MCF 10A (cell line): ENCODE data around the gene EHD2. TPM values are rescaled to one million over a fixed set of nuclear protein-coding genes. Genes with fewer than 3 reads are reported as not detected.

Experiments used
- BruUV-seq: library from RNA; stranded (reverse); fragments of 400-500 nt; replicated peaks from 2 replicates; lab custom pipeline; 2021; lab: Mats Ljungman, UMichigan
- CTCF ChIA-PET: fragments of 300-600 bp; sonication (Branson Sonifier 250); formaldehyde crosslinking; extraction: SDS; loops from one replicate; lab custom pipeline; 2021; ENCODE audit warnings: antibody characterized with exemption, inconsistent platforms; lab: Yijun Ruan, JAX
- POLR2A ChIA-PET: fragments of 300-600, 350-650 bp; sonication (Branson Sonifier 250); formaldehyde crosslinking; extraction: SDS; loops from one replicate; lab custom pipeline; 2020; ENCODE audit warnings: antibody characterized with exemption, inconsistent platforms; lab: Yijun Ruan, JAX
- DNase-seq: peaks from one replicate; pipeline ENCODE4 v3.0.0-alpha.2; 2018; ENCODE audit not compliant: unreplicated experiment
- H3K27ac Mint-ChIP-seq: one replicate; pipeline ENCODE4 v1.8.0; 2022; ENCODE audit warnings: mild to moderate bottlenecking, low read depth, mixed read lengths; ENCODE audit not compliant: unreplicated experiment
- H3K27me3 Mint-ChIP-seq: one replicate; pipeline ENCODE4 v1.8.0; 2022; ENCODE audit warnings: mixed read lengths; ENCODE audit not compliant: insufficient read depth, unreplicated experiment
- H3K36me3 Mint-ChIP-seq: one replicate; pipeline ENCODE4 v1.8.0; 2022; ENCODE audit warnings: mild to moderate bottlenecking, moderate library complexity, mixed read lengths; ENCODE audit not compliant: insufficient read depth, unreplicated experiment
- H3K4me1 Mint-ChIP-seq: one replicate; pipeline ENCODE4 v1.8.0; 2022; ENCODE audit warnings: mixed read lengths; ENCODE audit not compliant: insufficient read depth, unreplicated experiment
- H3K4me3 Mint-ChIP-seq: one replicate; pipeline ENCODE4 v1.8.0; 2022; ENCODE audit warnings: mild to moderate bottlenecking, moderate library complexity, mixed read lengths; ENCODE audit not compliant: unreplicated experiment
- H3K9me3 Mint-ChIP-seq: one replicate; pipeline ENCODE4 v1.8.0; 2022; ENCODE audit warnings: mixed read lengths; ENCODE audit not compliant: unreplicated experiment
- intact Hi-C: fragments of 100-400 bp; cut with micrococcal nuclease; formaldehyde crosslinking; loops from 2 replicates; pipeline ENCODE4 v1.14.1; 2022
- total RNA-seq: library from RNA; stranded (reverse); gene quantifications from 2 replicates; pipeline ENCODE4 v1.2.3, GENCODE V29; 2022
- TF ChIP-seq, protein P1 (sequence below): fragments of 200-600 bp; IDR thresholded peaks from one replicate; pipeline ENCODE4 v1.8.0; 2022; ENCODE audit warnings: antibody characterized with exemption, mild to moderate bottlenecking; ENCODE audit not compliant: unreplicated experiment

The EHD2 gene
- total RNA-seq, 1 experiment from 2014 or later: 88.8 TPM

DNA sequence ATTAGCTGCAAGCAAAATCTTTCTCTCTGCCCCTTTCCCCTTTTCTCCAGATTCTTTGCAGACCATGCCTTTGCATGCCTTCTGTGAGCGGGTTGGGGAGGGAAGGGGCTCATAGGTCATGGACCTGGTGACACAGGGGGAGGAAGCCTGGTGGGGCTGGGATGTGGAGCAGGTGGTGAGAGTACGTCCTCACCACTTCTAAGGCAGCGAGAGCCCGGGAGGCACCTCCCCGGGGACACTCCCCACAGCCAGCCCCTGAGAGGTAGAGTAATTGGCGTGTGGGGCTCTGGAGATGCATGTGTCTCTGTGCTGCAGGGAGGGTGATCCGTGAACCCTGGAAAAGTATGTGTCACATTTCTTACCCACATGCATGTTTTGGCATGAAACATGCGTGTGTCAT lies 42.5 kb upstream of the EHD2 start:
- CTCF ChIA-PET: interaction anchor here (0.7 kb wide), 1 partner anchor 8 kb away, joined by 4 read pairs; no protein-coding TSS in a partner anchor
- H3K27ac Mint-ChIP-seq: no peak overlapping the region
- TF ChIP-seq, protein P1, sequence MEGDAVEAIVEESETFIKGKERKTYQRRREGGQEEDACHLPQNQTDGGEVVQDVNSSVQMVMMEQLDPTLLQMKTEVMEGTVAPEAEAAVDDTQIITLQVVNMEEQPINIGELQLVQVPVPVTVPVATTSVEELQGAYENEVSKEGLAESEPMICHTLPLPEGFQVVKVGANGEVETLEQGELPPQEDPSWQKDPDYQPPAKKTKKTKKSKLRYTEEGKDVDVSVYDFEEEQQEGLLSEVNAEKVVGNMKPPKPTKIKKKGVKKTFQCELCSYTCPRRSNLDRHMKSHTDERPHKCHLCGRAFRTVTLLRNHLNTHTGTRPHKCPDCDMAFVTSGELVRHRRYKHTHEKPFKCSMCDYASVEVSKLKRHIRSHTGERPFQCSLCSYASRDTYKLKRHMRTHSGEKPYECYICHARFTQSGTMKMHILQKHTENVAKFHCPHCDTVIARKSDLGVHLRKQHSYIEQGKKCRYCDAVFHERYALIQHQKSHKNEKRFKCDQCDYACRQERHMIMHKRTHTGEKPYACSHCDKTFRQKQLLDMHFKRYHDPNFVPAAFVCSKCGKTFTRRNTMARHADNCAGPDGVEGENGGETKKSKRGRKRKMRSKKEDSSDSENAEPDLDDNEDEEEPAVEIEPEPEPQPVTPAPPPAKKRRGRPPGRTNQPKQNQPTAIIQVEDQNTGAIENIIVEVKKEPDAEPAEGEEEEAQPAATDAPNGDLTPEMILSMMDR: no peak
- H3K4me1 Mint-ChIP-seq: peaks cover 19% of the 10 kb centered on the region
- no peak for DNase-seq
- H3K36me3 Mint-ChIP-seq: peaks cover 28% of the 10 kb centered on the region
- H3K27me3 Mint-ChIP-seq: no peaks in the 10 kb centered on the region
- no TSS peak for BruUV-seq
- POLR2A ChIA-PET: no interaction called here
- H3K9me3 Mint-ChIP-seq: no peaks in the 10 kb centered on the region
- intact Hi-C loops: no loop called here
- H3K4me3 Mint-ChIP-seq: no peak overlapping the region

DNA sequence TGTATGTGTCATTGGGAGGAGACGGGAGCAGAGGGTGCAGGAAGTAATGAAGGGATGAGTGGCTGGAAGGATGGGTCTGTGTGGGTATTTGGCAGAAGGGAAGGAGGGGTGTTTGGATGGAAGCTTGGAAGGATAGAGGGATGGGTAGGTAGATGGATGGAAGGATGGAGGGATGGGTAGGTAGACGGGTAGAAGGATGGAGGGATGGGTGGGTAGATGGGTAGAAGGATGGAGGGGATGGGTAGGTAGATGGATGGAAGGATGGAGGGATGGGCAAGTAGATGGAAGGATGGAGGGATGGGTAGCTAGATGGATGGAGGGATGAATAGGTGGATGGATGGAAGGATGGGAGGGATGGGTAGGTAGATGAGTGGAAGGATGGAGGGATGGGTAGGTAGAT lies 41.7 kb upstream of the EHD2 start:
- TF ChIP-seq, protein P1: no peak
- H3K27me3 Mint-ChIP-seq: no peaks in the 10 kb centered on the region

DNA sequence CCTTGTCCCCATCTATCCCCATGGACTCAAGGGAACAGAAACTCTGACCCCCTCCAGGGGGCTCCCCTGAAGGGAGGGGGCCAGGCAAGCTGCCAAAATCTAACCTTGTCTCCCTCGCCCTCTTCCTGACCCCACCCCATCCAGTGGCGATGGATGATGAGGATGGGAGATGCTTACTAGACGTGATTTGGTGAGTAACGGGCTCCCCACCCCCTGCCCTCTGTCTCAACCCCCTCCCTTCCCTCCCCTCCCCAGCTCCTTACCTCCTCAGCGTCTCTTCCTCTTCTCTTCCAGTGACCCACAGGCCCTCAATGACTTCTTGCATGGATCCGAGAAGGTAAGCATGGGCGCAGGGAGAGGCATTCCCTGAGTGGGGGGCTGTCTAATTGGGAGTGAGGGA lies 39.8 kb upstream of the EHD2 start:
- Mint-ChIP-seq H3K4me1 (peaks cover 7% of the 10 kb centered on the region), H3K27me3 (no peaks in the 10 kb centered on the region), H3K9me3 (no peaks in the 10 kb centered on the region), H3K27ac (peak overlapping the region; percentile 31), H3K36me3 (peaks cover 38% of the 10 kb centered on the region), H3K4me3 (no peak overlapping the region)
- no TSS peak for BruUV-seq
- ChIA-PET POLR2A (interaction anchor here (1.1 kb wide), 1 partner anchor 11 kb away, joined by 5 read pairs; no protein-coding TSS in a partner anchor), CTCF (no interaction called here)
- TF ChIP-seq, protein P1: no peak
- intact Hi-C loops: no loop called here
- no peak for DNase-seq

More for the DNA sequence above, 41.7 kb upstream of the EHD2 start:
- H3K9me3 Mint-ChIP-seq: no peaks in the 10 kb centered on the region
- no TSS peak for BruUV-seq
- peaks cover 13% of the 10 kb centered on the region for H3K4me1 Mint-ChIP-seq
- H3K4me3 Mint-ChIP-seq: no peak overlapping the region
- POLR2A ChIA-PET: no interaction called here
- peaks cover 28% of the 10 kb centered on the region for H3K36me3 Mint-ChIP-seq
- no peak overlapping the region for H3K27ac Mint-ChIP-seq
- CTCF ChIA-PET: no interaction called here
- intact Hi-C loops: no loop called here
- DNase-seq: no peak

DNA sequence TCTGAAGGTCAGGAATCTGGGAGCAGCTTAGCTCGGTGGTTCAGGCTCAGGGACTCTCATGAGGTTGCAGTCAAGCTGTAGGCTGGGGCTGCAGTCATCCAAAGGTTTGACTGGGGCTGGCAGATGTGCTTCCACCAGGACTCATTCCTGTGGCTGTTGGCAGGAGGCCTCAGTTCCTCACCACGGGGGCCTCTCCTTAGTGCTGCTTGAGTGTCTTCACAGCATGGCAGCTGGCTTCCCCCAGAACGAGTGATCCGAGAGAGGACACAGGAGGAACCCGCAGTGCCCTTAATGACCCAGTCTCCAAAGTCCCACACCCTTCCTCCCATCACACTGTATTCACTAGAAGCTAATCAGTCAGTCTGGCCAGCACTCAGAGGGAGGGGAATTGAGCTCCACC lies 38.7 kb upstream of the EHD2 start:
- BruUV-seq: no TSS peak
- ChIA-PET CTCF (interaction anchor here (0.8 kb wide), 1 partner anchor 26 kb away, joined by 5 read pairs; no protein-coding TSS in a partner anchor), POLR2A (interaction anchor here (0.8 kb wide), 1 partner anchor 159 kb away, joined by 3 read pairs; the partner anchor contains the start of gene NAPA)
- Mint-ChIP-seq H3K27ac (no peak overlapping the region), H3K27me3 (no peaks in the 10 kb centered on the region), H3K4me1 (peaks cover 7% of the 10 kb centered on the region), H3K4me3 (no peak overlapping the region), H3K36me3 (peaks cover 46% of the 10 kb centered on the region), H3K9me3 (no peaks in the 10 kb centered on the region)
- intact Hi-C loops: no loop called here
- DNase-seq: no peak
- TF ChIP-seq, protein P1: no peak
